ENCODE results near the gene SEPTIN5. TPM values are rescaled to one million over a fixed set of nuclear protein-coding genes. Genes with fewer than 3 reads are reported as not detected.
A peak's percentile ranks its signal among the peaks of the same experiment; 100 is the strongest.

Gene SEPTIN5
- total and polyA plus RNA-seq, 9 of the 15 experiments (the other 6 are each of a cell fraction or from before 2014, with no cell fraction given): 0.03 to 195 (median 119) TPM

DNA sequence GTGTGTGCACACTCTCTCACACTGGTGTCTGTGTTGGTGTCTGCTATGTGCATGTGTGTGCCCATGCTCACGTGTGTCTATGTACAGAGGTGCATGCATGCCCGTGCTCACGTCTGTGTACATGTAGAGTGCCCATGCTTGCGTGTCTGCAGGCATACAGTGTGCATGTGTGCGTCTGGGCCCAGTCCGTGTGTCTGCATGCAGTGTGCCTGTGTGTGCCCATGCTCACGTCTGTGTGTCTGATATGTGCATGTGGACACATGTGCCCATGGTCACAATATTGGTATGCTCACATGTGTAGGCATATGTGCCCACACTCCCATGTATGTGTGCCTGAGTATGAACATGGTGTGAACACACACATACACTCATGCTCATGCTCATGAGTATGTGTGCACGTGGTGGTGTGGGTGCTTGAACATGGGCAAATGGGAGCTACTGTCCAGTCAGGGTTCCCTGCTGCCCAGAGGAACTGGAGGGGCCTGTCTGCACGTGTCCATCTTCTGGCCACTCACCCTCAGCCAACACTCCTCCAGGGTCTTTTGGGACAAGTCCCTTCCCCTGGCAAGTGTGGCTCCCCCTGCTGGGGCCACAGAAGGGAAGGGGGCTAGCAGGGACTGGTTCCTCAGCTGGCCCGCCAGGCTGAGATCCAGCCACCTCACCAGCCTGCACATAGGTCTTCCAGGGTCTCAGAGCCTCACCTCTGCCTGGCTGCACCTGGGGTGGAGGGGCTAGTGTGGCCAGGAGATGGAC is 39.0 kb downstream of the SEPTIN5 start (continued):
- TF ChIP-seq NFATC3 (IDR thresholded peaks at IDR 0.05) (no peak), CLOCK (CRISPR knock-in tag; IDR thresholded peaks at IDR 0.05; ENCODE audit: borderline replicate concordance) (no peak), SMC3 (conservative IDR thresholded peaks at IDR 0.05; ENCODE audit: insufficient read depth, low read depth, low read length) (peak; percentile 44; the same call in 1 of the 2 replicates), ZNF583 (CRISPR knock-in tag; IDR thresholded peaks at IDR 0.05) (0 out of 2 replicates have a peak, but pooled peaks have one; percentile 30), SREBF2 (CRISPR knock-in tag; IDR thresholded peaks at IDR 0.05) (no peak), ZFX (CRISPR knock-in tag; IDR thresholded peaks at IDR 0.05) (no peak), ZBTB7A (IDR thresholded peaks at IDR 0.05; ENCODE audit: borderline replicate concordance, control insufficient read depth, low read depth, low read length) (peak; percentile 96), JUND (IDR thresholded peaks at IDR 0.05; ENCODE audit: borderline replicate concordance, low read depth, low read length) (peak; percentile 29; the same call in 1 of the 2 replicates), JUND (tag; IDR thresholded peaks at IDR 0.05; ENCODE audit: borderline replicate concordance, low read depth, low read length) (no peak; the same call in 2 of the 3 replicates), ERF (CRISPR knock-in tag; IDR thresholded peaks at IDR 0.05) (peak; percentile 61; the same call in 1 of the 2 replicates), JUNB (CRISPR knock-in tag; conservative IDR thresholded peaks at IDR 0.05) (no peak; the same call in 1 of the 2 replicates), NR0B1 (IDR thresholded peaks at IDR 0.05; ENCODE audit: partially characterized antibody) (no peak), PURB (CRISPR knock-in tag; IDR thresholded peaks at IDR 0.05; ENCODE audit: low read depth) (no peak), UBTF (IDR thresholded peaks at IDR 0.05; ENCODE audit: borderline replicate concordance in 1 of 2, low read depth in 2 of 2, low read length in 2 of 2) (peak in 1 of 2 experiments; percentile 39; a peak in 1 of 4 replicates)
- TF ChIP-seq, protein P1, sequence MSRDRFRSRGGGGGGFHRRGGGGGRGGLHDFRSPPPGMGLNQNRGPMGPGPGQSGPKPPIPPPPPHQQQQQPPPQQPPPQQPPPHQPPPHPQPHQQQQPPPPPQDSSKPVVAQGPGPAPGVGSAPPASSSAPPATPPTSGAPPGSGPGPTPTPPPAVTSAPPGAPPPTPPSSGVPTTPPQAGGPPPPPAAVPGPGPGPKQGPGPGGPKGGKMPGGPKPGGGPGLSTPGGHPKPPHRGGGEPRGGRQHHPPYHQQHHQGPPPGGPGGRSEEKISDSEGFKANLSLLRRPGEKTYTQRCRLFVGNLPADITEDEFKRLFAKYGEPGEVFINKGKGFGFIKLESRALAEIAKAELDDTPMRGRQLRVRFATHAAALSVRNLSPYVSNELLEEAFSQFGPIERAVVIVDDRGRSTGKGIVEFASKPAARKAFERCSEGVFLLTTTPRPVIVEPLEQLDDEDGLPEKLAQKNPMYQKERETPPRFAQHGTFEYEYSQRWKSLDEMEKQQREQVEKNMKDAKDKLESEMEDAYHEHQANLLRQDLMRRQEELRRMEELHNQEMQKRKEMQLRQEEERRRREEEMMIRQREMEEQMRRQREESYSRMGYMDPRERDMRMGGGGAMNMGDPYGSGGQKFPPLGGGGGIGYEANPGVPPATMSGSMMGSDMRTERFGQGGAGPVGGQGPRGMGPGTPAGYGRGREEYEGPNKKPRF (IDR thresholded peaks at IDR 0.05; ENCODE audit: low read depth, low read length): no peak
- TF ChIP-seq, protein P2, sequence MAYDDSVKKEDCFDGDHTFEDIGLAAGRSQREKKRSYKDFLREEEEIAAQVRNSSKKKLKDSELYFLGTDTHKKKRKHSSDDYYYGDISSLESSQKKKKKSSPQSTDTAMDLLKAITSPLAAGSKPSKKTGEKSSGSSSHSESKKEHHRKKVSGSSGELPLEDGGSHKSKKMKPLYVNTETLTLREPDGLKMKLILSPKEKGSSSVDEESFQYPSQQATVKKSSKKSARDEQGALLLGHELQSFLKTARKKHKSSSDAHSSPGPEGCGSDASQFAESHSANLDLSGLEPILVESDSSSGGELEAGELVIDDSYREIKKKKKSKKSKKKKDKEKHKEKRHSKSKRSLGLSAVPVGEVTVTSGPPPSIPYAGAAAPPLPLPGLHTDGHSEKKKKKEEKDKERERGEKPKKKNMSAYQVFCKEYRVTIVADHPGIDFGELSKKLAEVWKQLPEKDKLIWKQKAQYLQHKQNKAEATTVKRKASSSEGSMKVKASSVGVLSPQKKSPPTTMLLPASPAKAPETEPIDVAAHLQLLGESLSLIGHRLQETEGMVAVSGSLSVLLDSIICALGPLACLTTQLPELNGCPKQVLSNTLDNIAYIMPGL (CRISPR knock-in tag; IDR thresholded peaks at IDR 0.05): 0 out of 2 replicates have a peak, but pooled peaks have one; percentile 48
